Trophoblast cell (in vitro differentiated cells and primary cell): Measurements from ENCODE around the gene PLB1.
A peak's percentile ranks its signal among the peaks of the same experiment; 100 is the strongest.

Experiments
- DNase-seq, 2 donors: peaks; one replicate each; pipeline ENCODE4 v3.0.0-alpha.2; 2016
- H2AFZ ChIP-seq: 2 replicates; pipeline ENCODE4 v1.6.1; 2013; ENCODE audit warnings: low read length, moderate library complexity, mild to moderate bottlenecking; ENCODE audit not compliant: insufficient read depth, poor library complexity
- H2AK5ac ChIP-seq: 2 replicates; pipeline ENCODE4 v1.6.1; 2013; ENCODE audit warnings: mild to moderate bottlenecking, low read length
- H2BK120ac ChIP-seq: 2 replicates; pipeline ENCODE4 v1.6.1; 2013; ENCODE audit warnings: low read length, mild to moderate bottlenecking, moderate library complexity; ENCODE audit not compliant: insufficient read depth, poor library complexity
- H2BK12ac ChIP-seq: 2 replicates; pipeline ENCODE4 v1.6.1; 2013; ENCODE audit warnings: mild to moderate bottlenecking, low read length, moderate library complexity
- H2BK5ac ChIP-seq: 2 replicates; pipeline ENCODE4 v1.6.1; 2013; ENCODE audit warnings: low read length, low read depth, moderate library complexity, mild to moderate bottlenecking; ENCODE audit not compliant: poor library complexity
- H3K14ac ChIP-seq: 2 replicates; pipeline ENCODE4 v1.6.1; 2013; ENCODE audit warnings: mild to moderate bottlenecking, low read length
- H3K18ac ChIP-seq: 2 replicates; pipeline ENCODE4 v1.6.1; 2013; ENCODE audit warnings: mild to moderate bottlenecking, low read length
- H3K23ac ChIP-seq: 2 replicates; pipeline ENCODE4 v1.6.1; 2013; ENCODE audit warnings: low read length
- H3K27ac ChIP-seq: 2 replicates; pipeline ENCODE4 v1.5.1; 2013; ENCODE audit warnings: low read depth, mild to moderate bottlenecking, inconsistent platforms, low read length, moderate library complexity
- H3K27me3 ChIP-seq: 2 replicates; pipeline ENCODE4 v1.6.1; 2013; ENCODE audit warnings: inconsistent platforms, mild to moderate bottlenecking, low read length, moderate library complexity; ENCODE audit not compliant: insufficient read depth
- H3K36me3 ChIP-seq, 2 experiments: 1 replicate in 1 of 2; 2 replicates in 1 of 2; pipeline ENCODE4 v1.6.1; 2013; ENCODE audit warnings: low read length in 2 of 2, mild to moderate bottlenecking in 2 of 2, moderate library complexity in 1 of 2; ENCODE audit not compliant: insufficient read depth in 2 of 2, control insufficient read depth in 1 of 2
- H3K4ac ChIP-seq: 2 replicates; pipeline ENCODE4 v1.6.1; 2013; ENCODE audit warnings: low read depth, mild to moderate bottlenecking, low read length, moderate library complexity
- H3K4me1 ChIP-seq, 2 experiments: 1 replicate in 1 of 2; 2 replicates in 1 of 2; pipeline ENCODE4 v1.6.1; 2013; ENCODE audit warnings: low read length in 2 of 2, mild to moderate bottlenecking in 2 of 2, moderate library complexity in 1 of 2; ENCODE audit not compliant: insufficient read depth in 2 of 2, control insufficient read depth in 1 of 2
- H3K4me2 ChIP-seq: 2 replicates; pipeline ENCODE4 v1.6.1; 2013; ENCODE audit warnings: inconsistent platforms, mild to moderate bottlenecking, low read length, moderate library complexity
- H3K4me3 ChIP-seq: 2 replicates; pipeline ENCODE4 v1.5.1; 2013; ENCODE audit warnings: mild to moderate bottlenecking, low read depth, low read length, inconsistent platforms
- H3K79me1 ChIP-seq: one replicate; pipeline ENCODE4 v1.6.1; 2013; ENCODE audit warnings: low read length
- H3K79me2 ChIP-seq: 2 replicates; pipeline ENCODE4 v1.6.1; 2013; ENCODE audit warnings: low read length, mild to moderate bottlenecking; ENCODE audit not compliant: control insufficient read depth, insufficient read depth, poor library complexity
- H3K9ac ChIP-seq: 2 replicates; pipeline ENCODE4 v1.6.1; 2013; ENCODE audit warnings: mild to moderate bottlenecking, low read length
- H3K9me3 ChIP-seq: 2 replicates; pipeline ENCODE4 v1.6.1; 2013; ENCODE audit warnings: low read depth, mild to moderate bottlenecking, control low read depth, inconsistent platforms, low read length; ENCODE audit not compliant: insufficient read depth
- H4K12ac ChIP-seq: 2 replicates; pipeline ENCODE4 v1.6.1; 2013; ENCODE audit warnings: low read depth, mild to moderate bottlenecking, low read length, moderate library complexity
- H4K8ac ChIP-seq: 2 replicates; pipeline ENCODE4 v1.6.1; 2013; ENCODE audit warnings: low read depth, mild to moderate bottlenecking, low read length, moderate library complexity
- H4K91ac ChIP-seq: one replicate; pipeline ENCODE4 v1.6.1; 2013; ENCODE audit warnings: low read depth, mild to moderate bottlenecking, low read length, moderate library complexity
- WGBS: extraction: QIAGEN DNeasy Blood & Tissue Kit; methylation state at CpG from one replicate; pipeline ENCODE4 v1.1.7; 2013; ENCODE audit warnings: missing lambda C conversion rate; ENCODE audit not compliant: insufficient read length, insufficient coverage; ENCODE audit errors: extremely low coverage; 5-methylcytosine and 5-hydroxymethylcytosine counted together

Gene PLB1

GRCh38 chr2:28619213-28620196 is 123.6 kb downstream of the PLB1 start:
- H3K9me3 ChIP-seq, result no peaks in the 10 kb centered on the region
- whole genome bisulfite sequencing, result no CpG with 5 or more reads among the region's 10 CpGs
- H3K27ac ChIP-seq, result peak overlapping the region; percentile 65
- peak overlapping the region; percentile 35 for H3K4ac ChIP-seq
- H3K79me1 ChIP-seq, result peaks cover 51% of the 10 kb centered on the region
- no peak overlapping the region for H3K4me3 ChIP-seq
- H3K9ac ChIP-seq, result no peak overlapping the region
- H3K27me3 ChIP-seq, result no peaks in the 10 kb centered on the region
- peaks cover 37 to 48% of the 10 kb centered on the region in 2 experiments for H3K4me1 ChIP-seq
- H2BK120ac ChIP-seq, result peak overlapping the region; percentile 70
- H3K36me3 ChIP-seq, result no peaks in the 10 kb centered on the region
- H2AFZ ChIP-seq, result no peak overlapping the region
- no peak overlapping the region for H4K12ac ChIP-seq
- H2BK12ac ChIP-seq, result peak overlapping the region; percentile 85
- H3K79me2 ChIP-seq, result peaks cover 3% of the 10 kb centered on the region
- peak overlapping the region; percentile 63 for H3K18ac ChIP-seq
- peak; percentile 73 to 80 for DNase-seq
- H2BK5ac ChIP-seq, result peak overlapping the region; percentile 63
- peak overlapping the region; percentile 59 for H3K14ac ChIP-seq
- H3K4me2 ChIP-seq, result no peak overlapping the region
- peak overlapping the region; percentile 34 for H4K8ac ChIP-seq
- peak overlapping the region; percentile 55 for H2AK5ac ChIP-seq
- H4K91ac ChIP-seq, result peak overlapping the region; percentile 88
- H3K23ac ChIP-seq, result no peak overlapping the region

DNA sequence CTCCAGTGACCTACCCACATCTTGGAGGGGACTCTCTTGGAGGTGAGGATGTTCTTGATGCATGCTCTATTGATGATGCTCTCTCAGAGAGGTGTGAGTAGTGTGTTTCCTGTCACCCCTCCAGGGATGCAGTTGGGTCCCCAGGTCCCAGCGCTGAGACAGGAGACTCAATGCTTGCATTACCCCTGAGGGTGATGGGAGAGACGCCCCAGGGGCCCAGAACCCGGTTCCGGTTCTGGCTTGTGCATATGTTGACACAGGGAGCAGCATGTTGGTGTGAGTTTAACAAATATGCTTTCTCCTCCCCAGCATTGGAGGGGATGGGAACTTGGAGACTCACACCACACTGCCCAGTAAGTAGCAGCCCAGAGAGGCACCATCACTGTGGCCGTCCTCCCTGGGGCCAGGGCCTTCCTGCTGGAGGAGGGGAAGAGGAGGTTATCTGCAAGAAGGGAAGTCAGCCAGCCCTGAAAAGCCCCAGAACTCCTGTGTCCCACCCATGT is 124.5 kb downstream of the PLB1 start:
- no peaks in the 10 kb centered on the region for H3K36me3 ChIP-seq
- H3K27ac ChIP-seq, result peak overlapping the region; percentile 65
- H3K23ac ChIP-seq, result no peak overlapping the region
- H3K4ac ChIP-seq, result peak overlapping the region; percentile 26
- DNase-seq, result no peak
- peak overlapping the region; percentile 34 for H4K8ac ChIP-seq
- H3K9me3 ChIP-seq, result no peaks in the 10 kb centered on the region
- peak overlapping the region; percentile 50 for H3K18ac ChIP-seq
- no peak overlapping the region for H3K9ac ChIP-seq
- H3K4me3 ChIP-seq, result no peak overlapping the region
- no peaks in the 10 kb centered on the region for H3K27me3 ChIP-seq
- no peak overlapping the region for H2AFZ ChIP-seq
- peaks cover 50% of the 10 kb centered on the region for H3K79me1 ChIP-seq
- H4K91ac ChIP-seq, result peak overlapping the region; percentile 88
- H2BK5ac ChIP-seq, result peak overlapping the region; percentile 44
- no peak overlapping the region for H3K4me2 ChIP-seq
- H3K4me1 ChIP-seq, result peaks cover 34 to 46% of the 10 kb centered on the region in 2 experiments
- H3K79me2 ChIP-seq, result peaks cover 3% of the 10 kb centered on the region
- no CpG with 5 or more reads among the region's 5 CpGs for WGBS
- H2BK120ac ChIP-seq, result peak overlapping the region; percentile 57
- no peak overlapping the region for H4K12ac ChIP-seq
- H2BK12ac ChIP-seq, result peak overlapping the region; percentile 85
- H2AK5ac ChIP-seq, result peak overlapping the region; percentile 67
- peak overlapping the region; percentile 59 for H3K14ac ChIP-seq

- Histone ChIP-seq H3K18ac (peak overlapping the region; percentile 52), H4K8ac (peak overlapping the region; percentile 34), H2AFZ (peak overlapping the region; percentile 42), H3K27me3 (no peaks in the 10 kb centered on the region), H3K79me1 (peaks cover 48% of the 10 kb centered on the region), H3K27ac (peak overlapping the region; percentile 67), H3K79me2 (peaks cover 3% of the 10 kb centered on the region), H3K9me3 (no peaks in the 10 kb centered on the region), H3K4me3 (no peak overlapping the region), H3K4me2 (peak overlapping the region; percentile 38), H3K36me3 (no peaks in the 10 kb centered on the region), H4K12ac (no peak overlapping the region), H4K91ac (peak overlapping the region; percentile 88), H3K14ac (peak overlapping the region; percentile 59), H3K23ac (no peak overlapping the region), H2BK12ac (peak overlapping the region; percentile 72), H2AK5ac (peak overlapping the region; percentile 59), H2BK5ac (peak overlapping the region; percentile 23), H3K9ac (no peak overlapping the region), H2BK120ac (peak overlapping the region; percentile 57), H3K4ac (peak overlapping the region; percentile 29), H3K4me1 (peaks cover 35 to 46% of the 10 kb centered on the region in 2 experiments)
- no peak for DNase-seq
- WGBS, result no CpG with 5 or more reads among the region's 4 CpGs
Observed at GRCh38 chr2:28620801-28621171, 124.9 kb downstream of the PLB1 start.

- Histone ChIP-seq H4K8ac (peak overlapping the region; percentile 51), H3K18ac (no peak overlapping the region), H3K36me3 (no peaks in the 10 kb centered on the region), H3K9ac (no peak overlapping the region), H3K4me2 (peak overlapping the region; percentile 38), H3K23ac (no peak overlapping the region), H3K9me3 (no peaks in the 10 kb centered on the region), H3K27me3 (no peaks in the 10 kb centered on the region), H3K14ac (peak overlapping the region; percentile 58), H4K91ac (peak overlapping the region; percentile 88), H3K79me2 (peaks cover 3% of the 10 kb centered on the region), H3K79me1 (peaks cover 48% of the 10 kb centered on the region), H2AK5ac (peak overlapping the region; percentile 59), H2BK12ac (peak overlapping the region; percentile 72), H2AFZ (peak overlapping the region; percentile 26), H3K27ac (peak overlapping the region; percentile 67), H2BK5ac (peak overlapping the region; percentile 29), H3K4ac (peak overlapping the region; percentile 29), H3K4me3 (no peak overlapping the region), H2BK120ac (peak overlapping the region; percentile 57), H4K12ac (no peak overlapping the region), H3K4me1 (peaks cover 35 to 46% of the 10 kb centered on the region in 2 experiments)
- WGBS, result no CpG with 5 or more reads among the region's 15 CpGs
- peak; percentile 84 to 89 for DNase-seq
Observed at GRCh38 chr2:28621172-28622100, 125.6 kb downstream of the PLB1 start.
